ENCODE measurements around the gene PUS10. TPM values are rescaled to one million over a fixed set of nuclear protein-coding genes. Genes with fewer than 3 reads are reported as not detected.

The PUS10 gene
- total and polyA plus RNA-seq, 2 of the 13 experiments (the other 11 are each of a cell fraction or from before 2014, with no cell fraction given) = 41.4 to 44.3 TPM

DNA sequence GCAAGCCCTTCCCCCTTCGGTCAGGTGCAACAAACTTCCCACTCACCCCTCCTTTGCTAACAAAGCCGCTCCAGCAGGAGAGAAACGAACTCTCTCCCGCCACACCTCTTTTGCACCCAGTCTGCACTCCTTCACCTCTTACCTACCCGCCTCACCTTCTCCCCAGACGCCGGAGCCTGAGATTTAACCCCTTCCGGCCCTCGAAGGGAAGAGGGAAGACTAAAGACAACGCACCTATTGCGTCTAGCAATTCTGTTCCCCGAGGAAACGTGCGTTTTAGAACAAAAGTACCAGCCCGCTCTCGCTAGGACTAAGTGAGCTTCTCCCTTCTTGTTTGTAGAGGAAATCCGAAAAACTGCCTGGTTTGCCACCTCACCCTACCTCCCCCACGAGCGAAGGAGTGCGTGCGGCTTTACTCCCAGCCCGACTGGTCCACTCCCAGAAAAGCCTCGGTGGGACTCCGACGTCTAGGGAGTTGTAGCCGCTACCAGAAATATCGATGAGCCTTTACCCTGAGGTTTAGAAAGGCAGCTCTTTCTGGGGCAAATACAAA is 976 bp downstream of the PUS10 start (continued):
- TF ChIP-seq, protein P1, sequence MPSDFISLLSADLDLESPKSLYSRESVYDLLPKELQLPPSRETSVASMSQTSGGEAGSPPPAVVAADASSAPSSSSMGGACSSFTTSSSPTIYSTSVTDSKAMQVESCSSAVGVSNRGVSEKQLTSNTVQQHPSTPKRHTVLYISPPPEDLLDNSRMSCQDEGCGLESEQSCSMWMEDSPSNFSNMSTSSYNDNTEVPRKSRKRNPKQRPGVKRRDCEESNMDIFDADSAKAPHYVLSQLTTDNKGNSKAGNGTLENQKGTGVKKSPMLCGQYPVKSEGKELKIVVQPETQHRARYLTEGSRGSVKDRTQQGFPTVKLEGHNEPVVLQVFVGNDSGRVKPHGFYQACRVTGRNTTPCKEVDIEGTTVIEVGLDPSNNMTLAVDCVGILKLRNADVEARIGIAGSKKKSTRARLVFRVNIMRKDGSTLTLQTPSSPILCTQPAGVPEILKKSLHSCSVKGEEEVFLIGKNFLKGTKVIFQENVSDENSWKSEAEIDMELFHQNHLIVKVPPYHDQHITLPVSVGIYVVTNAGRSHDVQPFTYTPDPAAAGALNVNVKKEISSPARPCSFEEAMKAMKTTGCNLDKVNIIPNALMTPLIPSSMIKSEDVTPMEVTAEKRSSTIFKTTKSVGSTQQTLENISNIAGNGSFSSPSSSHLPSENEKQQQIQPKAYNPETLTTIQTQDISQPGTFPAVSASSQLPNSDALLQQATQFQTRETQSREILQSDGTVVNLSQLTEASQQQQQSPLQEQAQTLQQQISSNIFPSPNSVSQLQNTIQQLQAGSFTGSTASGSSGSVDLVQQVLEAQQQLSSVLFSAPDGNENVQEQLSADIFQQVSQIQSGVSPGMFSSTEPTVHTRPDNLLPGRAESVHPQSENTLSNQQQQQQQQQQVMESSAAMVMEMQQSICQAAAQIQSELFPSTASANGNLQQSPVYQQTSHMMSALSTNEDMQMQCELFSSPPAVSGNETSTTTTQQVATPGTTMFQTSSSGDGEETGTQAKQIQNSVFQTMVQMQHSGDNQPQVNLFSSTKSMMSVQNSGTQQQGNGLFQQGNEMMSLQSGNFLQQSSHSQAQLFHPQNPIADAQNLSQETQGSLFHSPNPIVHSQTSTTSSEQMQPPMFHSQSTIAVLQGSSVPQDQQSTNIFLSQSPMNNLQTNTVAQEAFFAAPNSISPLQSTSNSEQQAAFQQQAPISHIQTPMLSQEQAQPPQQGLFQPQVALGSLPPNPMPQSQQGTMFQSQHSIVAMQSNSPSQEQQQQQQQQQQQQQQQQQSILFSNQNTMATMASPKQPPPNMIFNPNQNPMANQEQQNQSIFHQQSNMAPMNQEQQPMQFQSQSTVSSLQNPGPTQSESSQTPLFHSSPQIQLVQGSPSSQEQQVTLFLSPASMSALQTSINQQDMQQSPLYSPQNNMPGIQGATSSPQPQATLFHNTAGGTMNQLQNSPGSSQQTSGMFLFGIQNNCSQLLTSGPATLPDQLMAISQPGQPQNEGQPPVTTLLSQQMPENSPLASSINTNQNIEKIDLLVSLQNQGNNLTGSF (CRISPR knock-in tag; IDR thresholded peaks at IDR 0.05) = no peak; the same call in 1 of the 2 replicates
- TF ChIP-seq DNMT3B (CRISPR knock-in tag; conservative IDR thresholded peaks at IDR 0.05) (no peak), SAP130 (CRISPR knock-in tag; IDR thresholded peaks at IDR 0.05; ENCODE audit: low read depth) (peak; percentile 77), KDM2A (CRISPR knock-in tag; IDR thresholded peaks at IDR 0.05; ENCODE audit: borderline replicate concordance, low read depth) (peak; percentile 85), ZNF468 (CRISPR knock-in tag; IDR thresholded peaks at IDR 0.05) (no peak), FOXC1 (CRISPR knock-in tag; IDR thresholded peaks at IDR 0.05; ENCODE audit: borderline replicate concordance) (peak; percentile 70), SMAD3 (CRISPR knock-in tag; IDR thresholded peaks at IDR 0.05) (peak; percentile 95), TBX3 (IDR thresholded peaks at IDR 0.05; ENCODE audit: borderline replicate concordance) (no peak; the same call in 1 of the 2 replicates), JUNB (CRISPR knock-in tag; IDR thresholded peaks at IDR 0.05; ENCODE audit: borderline replicate concordance) (0 out of 2 replicates have a peak, but pooled peaks have one; percentile 68), HMGA1 (CRISPR knock-in tag; conservative IDR thresholded peaks at IDR 0.05) (no peak), FOXA3 (CRISPR knock-in tag; IDR thresholded peaks at IDR 0.05) (peak; percentile 17; the same call in 1 of the 2 replicates), ZNF124 (CRISPR knock-in tag; IDR thresholded peaks at IDR 0.05) (peak; percentile 62; the same call in 1 of the 2 replicates), TAF15 (IDR thresholded peaks at IDR 0.05; ENCODE audit: low read depth, low read length, poor library complexity, severe bottlenecking) (no peak), POGZ (CRISPR knock-in tag; IDR thresholded peaks at IDR 0.05) (peak; percentile 61), ZNF33B (CRISPR knock-in tag; IDR thresholded peaks at IDR 0.05) (peak; percentile 82; the same call in 1 of the 2 replicates), MIER2 (CRISPR knock-in tag; IDR thresholded peaks at IDR 0.05) (no peak), CHD2 (IDR thresholded peaks at IDR 0.05; ENCODE audit: low read depth, low read length) (0 out of 2 replicates have a peak, but pooled peaks have one; percentile 50), YEATS4 (CRISPR knock-in tag; IDR thresholded peaks at IDR 0.05; ENCODE audit: borderline replicate concordance) (0 out of 2 replicates have a peak, but pooled peaks have one; percentile 30)
- TF ChIP-seq, protein P2, sequence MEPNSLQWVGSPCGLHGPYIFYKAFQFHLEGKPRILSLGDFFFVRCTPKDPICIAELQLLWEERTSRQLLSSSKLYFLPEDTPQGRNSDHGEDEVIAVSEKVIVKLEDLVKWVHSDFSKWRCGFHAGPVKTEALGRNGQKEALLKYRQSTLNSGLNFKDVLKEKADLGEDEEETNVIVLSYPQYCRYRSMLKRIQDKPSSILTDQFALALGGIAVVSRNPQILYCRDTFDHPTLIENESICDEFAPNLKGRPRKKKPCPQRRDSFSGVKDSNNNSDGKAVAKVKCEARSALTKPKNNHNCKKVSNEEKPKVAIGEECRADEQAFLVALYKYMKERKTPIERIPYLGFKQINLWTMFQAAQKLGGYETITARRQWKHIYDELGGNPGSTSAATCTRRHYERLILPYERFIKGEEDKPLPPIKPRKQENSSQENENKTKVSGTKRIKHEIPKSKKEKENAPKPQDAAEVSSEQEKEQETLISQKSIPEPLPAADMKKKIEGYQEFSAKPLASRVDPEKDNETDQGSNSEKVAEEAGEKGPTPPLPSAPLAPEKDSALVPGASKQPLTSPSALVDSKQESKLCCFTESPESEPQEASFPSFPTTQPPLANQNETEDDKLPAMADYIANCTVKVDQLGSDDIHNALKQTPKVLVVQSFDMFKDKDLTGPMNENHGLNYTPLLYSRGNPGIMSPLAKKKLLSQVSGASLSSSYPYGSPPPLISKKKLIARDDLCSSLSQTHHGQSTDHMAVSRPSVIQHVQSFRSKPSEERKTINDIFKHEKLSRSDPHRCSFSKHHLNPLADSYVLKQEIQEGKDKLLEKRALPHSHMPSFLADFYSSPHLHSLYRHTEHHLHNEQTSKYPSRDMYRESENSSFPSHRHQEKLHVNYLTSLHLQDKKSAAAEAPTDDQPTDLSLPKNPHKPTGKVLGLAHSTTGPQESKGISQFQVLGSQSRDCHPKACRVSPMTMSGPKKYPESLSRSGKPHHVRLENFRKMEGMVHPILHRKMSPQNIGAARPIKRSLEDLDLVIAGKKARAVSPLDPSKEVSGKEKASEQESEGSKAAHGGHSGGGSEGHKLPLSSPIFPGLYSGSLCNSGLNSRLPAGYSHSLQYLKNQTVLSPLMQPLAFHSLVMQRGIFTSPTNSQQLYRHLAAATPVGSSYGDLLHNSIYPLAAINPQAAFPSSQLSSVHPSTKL (CRISPR knock-in tag; IDR thresholded peaks at IDR 0.05) = peak; percentile 36; the same call in 1 of the 2 replicates
- TF ChIP-seq, protein P3, sequence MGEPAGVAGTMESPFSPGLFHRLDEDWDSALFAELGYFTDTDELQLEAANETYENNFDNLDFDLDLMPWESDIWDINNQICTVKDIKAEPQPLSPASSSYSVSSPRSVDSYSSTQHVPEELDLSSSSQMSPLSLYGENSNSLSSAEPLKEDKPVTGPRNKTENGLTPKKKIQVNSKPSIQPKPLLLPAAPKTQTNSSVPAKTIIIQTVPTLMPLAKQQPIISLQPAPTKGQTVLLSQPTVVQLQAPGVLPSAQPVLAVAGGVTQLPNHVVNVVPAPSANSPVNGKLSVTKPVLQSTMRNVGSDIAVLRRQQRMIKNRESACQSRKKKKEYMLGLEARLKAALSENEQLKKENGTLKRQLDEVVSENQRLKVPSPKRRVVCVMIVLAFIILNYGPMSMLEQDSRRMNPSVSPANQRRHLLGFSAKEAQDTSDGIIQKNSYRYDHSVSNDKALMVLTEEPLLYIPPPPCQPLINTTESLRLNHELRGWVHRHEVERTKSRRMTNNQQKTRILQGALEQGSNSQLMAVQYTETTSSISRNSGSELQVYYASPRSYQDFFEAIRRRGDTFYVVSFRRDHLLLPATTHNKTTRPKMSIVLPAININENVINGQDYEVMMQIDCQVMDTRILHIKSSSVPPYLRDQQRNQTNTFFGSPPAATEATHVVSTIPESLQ (CRISPR knock-in tag; conservative IDR thresholded peaks at IDR 0.05) = 0 out of 2 replicates have a peak, but pooled peaks have one; percentile 77

All from HepG2 (cell line).